NOMO-1 treated with DMSO at 0.1 percent for 48 hours (cell line): ENCODE measurements around the gene GALNT7.
"Not testable (repeated sequence)": the region's sequence is repeated elsewhere in the genome, so short reads cannot be mapped to it uniquely, and the experiment has no call there.

Experiments
- DNase-seq: peaks from one replicate; lab custom pipeline; 2025; ENCODE audit not compliant: unreplicated experiment; lab: John Stamatoyannopoulos, UW

The GALNT7 gene

DNA sequence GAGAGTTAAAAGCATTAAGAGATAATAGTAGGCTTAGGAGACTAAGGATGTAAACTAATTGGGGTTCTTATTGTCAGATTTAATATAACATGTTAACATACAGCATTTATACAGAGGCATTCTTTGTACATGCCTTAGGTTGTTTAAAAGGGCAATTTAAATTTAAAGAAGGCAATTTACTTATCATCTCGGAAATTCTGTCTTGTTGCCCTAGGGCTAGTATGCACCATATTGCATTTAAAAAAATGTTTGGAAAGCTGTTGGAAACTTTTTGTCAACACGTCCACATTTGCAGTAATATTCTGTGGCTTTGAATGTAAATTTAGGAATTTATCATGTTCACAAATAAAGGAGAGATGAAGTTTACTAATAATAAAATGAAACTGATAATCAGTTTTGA, 25.5 kb downstream of the GALNT7 start:
- no peak for DNase-seq

DNA sequence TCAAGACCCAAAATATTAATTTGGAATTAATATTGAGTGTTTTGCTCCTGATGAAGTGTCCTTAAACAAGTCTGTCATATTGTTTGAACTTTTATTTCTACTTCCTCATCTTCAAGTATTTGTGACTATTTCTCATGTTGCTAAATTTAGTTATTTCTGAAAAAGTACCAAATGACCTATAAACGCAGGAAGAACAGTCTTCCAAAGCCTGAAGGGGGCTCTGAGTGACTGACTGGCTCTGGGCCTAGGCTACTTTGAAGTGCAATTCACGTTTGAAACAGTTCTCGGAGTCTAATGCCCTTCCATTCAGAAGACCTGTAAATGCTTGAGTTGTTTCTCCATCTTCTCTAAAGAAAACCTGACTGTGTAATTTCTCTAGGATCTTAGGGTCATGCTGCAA, 26.5 kb downstream of the GALNT7 start:
- peak; percentile 52 for DNase-seq

DNA sequence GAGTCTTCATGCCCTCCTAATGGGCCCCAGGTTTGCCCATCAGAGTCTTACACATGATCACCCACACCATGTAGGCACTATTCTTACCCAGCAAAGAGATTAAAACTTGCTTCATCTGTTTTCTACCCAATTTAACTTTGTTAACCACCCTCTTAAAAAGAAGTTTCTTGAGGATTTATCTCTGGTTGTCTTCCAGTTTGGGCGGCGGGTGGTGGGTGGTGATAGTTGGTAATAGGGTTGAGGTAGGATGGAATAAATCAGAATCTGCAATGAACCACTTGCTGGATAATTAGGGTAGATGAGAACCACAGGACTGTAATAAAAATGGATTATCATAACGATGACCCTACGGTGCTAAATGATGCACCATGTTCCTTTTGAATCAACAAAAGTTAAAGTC, 30.9 kb downstream of the GALNT7 start:
- DNase-seq = no peak

DNA sequence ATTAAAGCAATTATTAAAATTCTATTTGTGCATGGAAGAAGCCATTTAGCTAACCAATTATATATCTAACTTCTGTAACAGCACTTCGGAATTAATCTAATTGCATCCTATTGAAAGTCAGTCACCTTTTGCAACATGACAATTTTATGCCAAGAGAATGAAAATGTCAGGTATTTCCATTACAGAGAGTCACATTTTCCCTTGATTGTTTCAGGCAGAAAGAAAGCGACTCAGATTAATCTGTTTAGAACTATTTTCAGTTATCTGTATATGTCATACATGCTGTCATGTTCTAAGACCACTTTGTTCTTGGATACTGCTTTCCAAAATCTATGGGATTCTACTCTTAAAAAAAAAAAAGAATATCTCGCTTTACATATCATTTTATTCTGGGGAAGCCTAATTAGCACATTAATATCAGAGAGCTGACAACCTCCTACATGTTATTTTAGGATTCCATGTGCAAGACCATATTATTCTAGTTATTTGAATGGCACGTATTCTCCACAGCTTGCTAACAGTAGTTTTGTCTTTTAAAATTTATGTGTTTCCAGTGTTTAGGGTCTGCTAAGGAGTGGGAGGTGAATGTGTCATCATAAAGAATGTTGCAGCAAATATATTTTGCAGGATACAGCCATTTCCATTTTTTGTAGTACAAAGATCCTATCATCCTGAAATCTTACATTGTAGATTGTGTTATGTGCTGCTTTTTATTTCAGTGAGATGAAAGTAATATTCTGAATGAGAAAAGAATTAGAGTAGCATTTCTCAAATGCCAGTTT, 31.7 kb downstream of the GALNT7 start:
- DNase-seq = no peak

DNA sequence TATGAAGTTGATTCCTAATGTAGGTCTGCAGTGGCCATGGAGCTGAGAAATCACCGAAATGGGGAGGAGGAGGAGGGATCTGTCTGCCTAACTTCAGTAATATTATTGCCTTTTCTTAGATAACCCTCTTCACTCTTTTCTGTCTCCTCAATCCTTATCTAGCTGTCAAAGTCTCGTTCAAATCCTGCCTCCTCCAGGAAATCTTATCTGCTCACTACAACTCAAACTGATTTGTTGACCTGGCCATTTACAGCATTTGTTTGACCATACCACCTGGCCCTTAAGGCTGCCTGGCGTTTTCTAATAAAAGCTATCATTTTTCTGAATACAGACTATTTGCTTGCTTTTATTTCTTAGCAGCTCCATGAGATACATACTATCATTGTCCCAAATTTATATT, 33.8 kb downstream of the GALNT7 start:
- no peak for DNase-seq

DNA sequence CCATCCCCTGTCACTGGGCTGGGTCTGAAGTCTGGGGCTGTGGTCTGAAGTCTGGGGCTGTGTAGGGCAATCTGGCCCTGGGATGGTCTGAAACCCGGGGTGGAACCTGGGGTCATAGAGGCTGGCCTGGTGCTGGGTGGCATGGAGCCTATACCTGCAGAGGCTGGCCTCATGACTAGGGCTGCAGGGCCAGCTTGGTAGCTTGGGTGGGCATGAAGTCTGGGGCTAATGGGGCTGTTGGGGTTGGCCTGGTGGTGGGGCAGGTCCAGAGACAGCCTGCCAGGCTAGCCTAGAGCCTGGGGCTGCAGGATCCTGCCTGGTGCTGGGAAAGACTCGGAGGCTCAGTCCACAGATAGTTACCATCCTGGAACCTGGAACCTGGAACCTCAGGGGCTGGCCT, 37.0 kb downstream of the GALNT7 start:
- no peak for DNase-seq

DNA sequence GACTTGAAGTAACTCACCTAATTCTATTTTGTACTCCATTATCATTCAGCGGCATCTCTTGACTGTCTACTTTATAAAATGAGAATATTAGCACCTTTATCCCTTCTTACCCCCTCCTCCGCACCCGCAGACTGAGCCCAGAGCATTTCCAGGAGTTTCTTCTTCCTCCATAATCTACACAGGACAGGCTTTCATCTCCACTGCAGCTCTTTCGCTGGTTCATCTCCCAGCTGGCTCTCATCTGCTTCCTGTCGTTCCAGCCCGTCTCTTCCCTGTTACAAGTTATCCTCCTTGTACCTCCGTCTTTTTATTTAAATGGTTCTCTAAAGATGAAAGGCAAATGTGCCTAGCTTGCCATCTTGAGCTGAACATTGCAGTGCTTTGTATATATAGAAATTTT, 39.8 kb downstream of the GALNT7 start:
- no peak for DNase-seq

DNA sequence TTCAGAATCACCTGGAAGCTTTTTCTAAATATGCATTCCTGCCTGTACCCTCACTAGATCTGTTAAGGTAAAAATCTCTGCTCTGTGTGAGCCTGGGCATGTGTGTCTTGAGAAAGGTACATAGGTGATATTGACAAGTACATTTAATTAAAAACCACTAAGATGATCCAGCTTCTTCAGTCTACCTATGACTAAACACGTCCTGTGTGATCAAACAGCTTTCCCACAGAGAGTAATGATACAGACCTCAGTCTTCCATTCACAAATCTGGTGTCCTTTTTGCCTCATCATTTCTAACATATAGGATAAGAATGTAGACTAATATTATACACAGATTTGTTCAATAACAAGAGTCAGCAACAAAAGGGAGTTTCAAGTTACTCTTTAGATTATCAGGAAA, 42.6 kb downstream of the GALNT7 start:
- DNase-seq = no peak

DNA sequence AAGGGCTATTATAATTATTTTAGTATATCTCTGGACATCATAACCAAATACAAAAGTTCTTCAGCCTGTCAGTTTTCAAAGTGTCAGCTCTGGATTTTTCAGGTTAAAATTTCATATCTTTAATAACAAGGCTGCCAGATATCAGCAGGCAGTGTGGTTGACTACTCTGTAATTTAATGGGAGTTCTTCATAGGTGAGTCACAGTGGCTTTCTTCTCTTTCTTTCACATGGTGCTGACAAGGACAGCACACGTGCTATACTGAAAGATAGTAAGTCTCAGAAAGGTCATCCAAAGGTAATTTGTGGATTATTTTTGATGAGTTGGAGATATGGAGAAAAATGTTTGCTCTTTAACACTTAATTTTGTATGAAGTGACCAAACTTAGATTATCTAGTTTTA, 43.2 kb downstream of the GALNT7 start:
- no peak for DNase-seq

DNA sequence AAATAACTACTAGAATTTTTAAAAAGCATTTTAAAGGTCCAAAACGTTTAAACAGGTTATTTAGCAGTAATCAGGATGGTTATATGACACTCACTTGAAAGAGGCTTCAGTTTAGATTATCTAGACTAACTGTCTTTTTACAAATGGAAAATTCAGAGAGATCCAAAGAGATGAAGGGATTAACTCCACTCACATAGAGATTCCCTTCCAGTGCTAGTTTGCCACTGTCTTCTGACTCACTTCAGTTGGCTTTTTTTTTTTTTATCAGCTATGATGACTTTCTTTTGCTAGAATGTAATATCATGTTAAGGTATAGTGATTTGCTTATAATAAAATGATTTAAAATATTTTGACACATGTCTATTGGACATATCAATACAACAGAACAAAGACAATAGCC, 43.8 kb downstream of the GALNT7 start:
- DNase-seq = no peak

DNA sequence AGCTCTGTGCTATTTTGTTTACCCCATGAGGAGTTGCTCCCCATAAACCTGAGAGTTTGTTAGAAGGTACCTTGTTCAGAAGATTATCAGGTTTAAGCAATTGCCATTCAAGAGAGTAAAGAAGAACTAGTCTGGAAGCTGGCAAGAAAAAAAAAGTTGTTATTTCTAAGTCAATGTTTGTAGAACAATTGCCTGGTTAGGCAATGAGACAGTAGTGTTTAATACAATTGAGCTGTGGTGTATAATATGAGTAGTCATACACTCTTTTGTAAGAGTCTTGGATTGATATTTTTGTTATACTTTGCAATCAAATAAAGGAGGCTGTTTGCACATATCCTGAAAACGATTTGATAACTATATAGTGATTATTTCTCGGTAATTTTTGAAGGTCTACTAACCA, 44.7 kb downstream of the GALNT7 start:
- DNase-seq = no peak

DNA sequence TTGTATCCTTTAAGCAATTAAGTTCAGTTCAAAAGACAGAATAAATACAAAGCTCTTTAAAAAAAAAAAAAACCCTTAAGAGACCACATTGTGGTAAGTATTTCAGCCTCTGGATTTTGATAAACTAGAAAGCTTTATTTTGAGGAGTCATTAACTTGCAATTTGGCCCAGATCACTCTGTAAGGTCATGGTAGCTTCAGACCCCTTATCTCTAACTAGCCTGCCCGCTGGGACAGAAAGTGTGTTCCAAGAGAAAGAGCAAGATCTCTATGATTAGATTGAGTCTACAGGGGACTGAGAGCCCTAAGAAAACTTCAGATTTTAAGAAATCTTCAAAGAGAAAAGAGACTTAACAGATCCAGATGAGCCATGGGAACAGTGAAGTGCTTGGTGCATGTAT, 45.6 kb downstream of the GALNT7 start:
- no peak for DNase-seq

DNA sequence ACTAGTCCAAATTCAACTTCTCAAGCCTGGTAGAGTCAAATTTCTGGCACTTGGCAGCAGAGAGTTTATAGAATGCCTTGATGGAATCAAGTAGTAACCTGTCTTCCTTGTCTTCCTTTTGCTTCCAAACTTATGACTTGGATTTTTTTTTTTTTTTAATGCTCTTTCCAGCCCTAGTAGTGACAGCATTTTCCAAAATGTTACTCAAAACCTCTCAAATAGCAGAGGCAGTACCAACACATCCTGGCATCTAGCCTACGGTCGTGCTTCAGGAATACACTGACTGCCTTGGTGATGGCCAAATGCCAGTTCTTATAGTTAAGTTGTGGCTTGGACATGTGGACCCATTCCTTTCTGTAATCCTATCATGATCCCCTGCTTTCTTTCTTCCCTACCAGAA, 46.0 kb downstream of the GALNT7 start:
- no peak for DNase-seq

DNA sequence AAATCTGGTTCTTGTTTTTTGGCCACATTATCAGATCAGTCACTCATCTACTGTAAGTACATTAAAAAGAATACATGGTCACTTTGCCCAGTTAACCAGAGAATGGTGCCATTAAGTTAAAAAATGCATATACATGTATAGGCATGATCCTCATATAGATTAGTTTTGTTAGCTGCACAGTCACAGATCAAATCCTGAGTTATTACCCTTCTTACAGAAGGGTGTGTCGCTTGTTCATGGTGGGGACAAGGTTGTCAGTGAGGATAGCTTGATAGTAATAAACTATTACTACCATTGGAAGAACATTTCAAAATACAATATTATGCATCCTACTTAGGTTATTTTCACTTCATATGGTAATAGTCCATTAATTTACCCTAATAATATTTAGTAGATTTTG, 48.5 kb downstream of the GALNT7 start:
- DNase-seq = no peak

DNA sequence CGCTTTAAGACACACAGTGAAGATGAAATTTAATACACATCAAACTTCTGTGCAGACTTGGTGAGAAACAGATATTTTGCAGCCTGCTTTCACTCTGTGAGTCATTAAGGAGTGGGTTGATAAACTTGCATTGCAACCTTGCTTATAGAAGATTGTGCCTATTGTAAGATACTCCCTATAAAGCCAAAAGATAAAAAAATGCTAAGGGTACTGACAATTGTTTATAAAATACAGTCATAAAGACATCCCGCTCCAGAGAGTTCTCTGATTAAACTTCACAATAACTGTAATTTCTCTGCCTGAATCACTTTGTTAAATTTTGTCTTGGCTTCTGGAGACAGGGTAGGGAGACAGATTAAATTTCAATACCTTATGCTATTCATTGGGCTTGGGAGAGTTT, 49.1 kb downstream of the GALNT7 start:
- DNase-seq = no peak

DNA sequence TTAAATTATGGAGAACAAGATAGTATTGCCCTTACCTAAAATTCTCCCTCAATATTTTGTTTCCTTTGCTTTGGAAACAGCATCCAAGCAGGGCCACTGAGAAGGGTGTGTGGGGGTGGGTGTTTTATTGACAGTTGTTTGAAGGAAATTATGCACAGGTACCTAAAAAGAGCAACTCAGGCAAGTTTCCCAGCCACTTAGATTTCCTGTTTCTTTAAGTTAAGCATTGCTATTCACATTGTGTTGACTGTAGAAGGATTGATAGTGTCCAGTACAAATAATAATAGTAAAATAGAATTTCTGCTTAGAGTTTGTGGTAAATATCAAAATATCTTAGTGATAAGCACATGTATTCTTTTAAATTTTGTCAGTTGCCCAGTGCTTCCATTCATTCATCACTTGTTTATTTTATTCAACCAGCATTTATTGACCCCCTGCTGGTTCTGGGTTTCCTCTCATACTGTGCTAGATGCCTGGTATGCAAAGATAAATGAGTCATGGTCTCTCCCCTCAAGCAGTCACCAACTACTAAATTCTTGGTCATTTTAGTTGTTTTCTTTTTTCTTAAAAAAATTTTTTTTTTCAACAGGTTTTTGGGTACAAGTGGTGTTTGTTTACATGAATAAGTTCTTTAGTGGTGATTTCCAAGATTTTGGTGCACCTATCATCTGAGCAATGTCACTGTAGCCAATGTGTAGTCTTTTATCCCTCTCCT, 50.0 kb downstream of the GALNT7 start:
- no peak for DNase-seq

DNA sequence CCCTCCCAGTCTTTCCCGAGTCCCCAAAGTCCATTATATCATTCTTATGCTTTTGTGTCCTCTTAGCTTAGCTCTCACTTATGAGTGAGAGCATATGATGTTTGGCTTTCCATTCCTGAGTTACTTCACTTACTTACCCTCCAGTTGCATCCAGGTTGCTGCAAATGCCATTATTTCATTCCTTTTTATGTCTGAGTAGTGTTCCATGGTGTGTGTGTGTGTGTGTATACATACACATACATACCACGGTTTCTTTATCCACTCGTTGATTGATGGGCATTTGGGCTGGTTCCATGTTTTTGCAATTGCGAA, 50.5 kb downstream of the GALNT7 start:
- not testable (repeated sequence) for DNase-seq

DNA sequence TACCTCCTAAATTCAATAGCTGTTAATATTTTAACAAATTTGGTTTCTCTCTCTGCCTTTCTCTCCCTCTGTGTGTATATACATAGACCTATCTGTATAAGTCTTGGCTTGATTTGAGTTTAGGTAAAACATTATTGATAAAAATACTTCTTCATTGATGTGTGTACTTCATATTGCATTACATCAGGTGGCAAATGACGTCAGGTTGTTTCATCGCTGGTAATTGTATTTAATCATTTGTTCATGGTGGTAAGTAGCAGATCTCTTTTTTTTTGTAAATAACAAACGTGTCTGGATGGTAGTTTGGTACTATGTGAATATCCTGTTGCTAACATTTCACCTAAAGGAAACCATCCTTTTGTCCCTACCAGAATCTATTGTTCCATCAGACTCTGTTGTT, 55.1 kb downstream of the GALNT7 start:
- no peak for DNase-seq

DNA sequence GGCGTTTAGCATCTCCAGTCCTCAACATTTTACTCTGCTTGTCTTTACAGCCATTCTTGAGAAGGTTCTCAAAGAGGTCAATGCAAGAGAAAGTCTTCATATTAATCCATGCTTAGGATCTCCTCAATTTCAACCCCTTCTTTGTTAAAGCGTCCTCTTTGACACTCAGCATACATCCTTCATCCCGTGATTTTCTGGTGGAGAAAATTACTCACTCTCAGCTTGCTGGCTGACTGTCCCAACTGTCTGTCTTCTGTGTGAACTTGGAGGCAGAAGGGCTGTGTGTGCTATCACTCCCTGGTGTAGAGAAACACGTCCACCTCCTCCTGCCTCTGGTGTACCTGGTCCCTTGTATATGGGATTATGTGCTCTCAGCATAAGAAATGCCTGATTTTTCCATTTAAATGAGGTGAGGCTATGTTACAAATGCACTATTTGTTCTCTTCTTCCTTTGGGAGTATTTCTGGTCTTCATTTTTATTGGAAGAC, 57.8 kb downstream of the GALNT7 start:
- DNase-seq = no peak

DNA sequence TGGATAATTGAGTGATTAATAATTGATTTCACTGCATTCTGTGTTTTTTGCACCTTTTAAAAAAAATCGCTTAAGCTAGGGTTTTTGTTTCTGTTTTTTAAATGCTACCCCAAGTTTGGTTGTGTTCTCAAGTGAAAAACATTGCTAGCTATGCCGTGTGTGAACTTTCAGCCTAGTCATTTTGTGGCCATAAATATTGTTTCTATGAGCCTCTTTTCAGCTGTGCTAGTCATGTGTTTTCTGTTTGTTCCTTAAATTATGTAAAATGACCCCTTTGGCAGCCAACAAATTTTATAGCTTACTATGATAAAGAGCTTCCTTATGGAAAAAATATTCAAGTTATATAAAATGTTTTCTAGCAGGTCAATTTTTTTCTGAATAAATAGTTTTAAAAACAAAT, 59.1 kb downstream of the GALNT7 start:
- DNase-seq = peak; percentile 40

DNA sequence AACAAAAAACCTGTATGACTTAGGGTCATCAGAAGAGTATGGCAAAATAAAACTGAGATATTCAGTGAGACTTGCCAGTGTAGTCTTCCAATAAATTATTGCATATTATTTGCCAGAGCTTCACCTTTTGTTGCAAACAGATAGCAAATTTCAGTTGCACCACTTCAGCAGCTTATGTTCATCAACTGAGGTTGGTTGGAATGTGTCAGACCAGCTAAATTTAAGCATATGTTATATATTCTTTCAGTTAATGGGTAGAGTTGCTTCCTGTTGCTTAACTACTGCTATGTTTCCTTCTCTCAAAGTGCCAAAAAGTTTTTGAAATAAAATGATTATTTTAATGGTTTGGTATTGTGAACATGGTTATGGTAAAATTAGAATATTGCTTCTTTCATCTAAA, 61.5 kb downstream of the GALNT7 start:
- DNase-seq = peak; percentile 54

DNA sequence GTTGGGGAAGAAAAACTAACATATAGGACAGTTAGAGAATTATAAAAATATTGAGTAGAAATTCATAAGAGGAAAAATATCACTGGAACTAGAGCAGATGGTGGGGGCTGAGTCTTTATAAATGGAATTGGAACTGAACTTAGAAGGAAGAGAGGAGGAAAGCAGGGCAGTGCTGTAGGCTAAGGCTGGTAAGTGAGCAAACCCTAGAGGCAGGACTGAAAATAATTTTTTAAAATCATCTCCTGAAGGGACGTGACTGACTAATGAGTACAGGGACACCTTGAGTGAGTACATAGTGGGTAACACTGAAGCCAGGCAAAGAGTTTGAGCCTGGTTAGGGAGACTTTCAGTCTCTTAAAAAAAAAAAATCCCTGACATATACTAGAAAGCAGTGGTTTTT, 63.3 kb downstream of the GALNT7 start:
- DNase-seq = peak; percentile 39

DNA sequence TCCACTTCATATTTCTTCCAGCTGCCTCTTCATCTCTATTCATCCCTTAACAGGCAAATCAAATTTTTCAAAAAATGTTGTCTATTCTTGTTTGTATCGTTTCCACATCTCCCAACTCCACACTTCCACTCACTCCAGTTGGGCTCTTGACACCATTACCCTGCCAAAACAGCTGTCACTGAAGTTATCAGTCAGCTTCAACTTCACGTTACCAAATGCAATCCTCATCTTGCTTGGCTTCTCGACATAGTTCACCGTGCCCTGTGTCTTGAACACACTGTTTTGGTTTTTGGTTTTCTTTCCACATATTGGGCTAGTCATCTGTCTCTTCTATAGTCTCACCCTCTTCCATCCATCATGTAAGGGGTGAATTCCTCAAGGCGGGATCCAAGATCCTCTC, 65.2 kb downstream of the GALNT7 start:
- DNase-seq = no peak
